ENCODE measurements around the gene KAT14. TPM values are rescaled to one million over a fixed set of nuclear protein-coding genes. Genes with fewer than 3 reads are reported as not detected.
A peak's percentile ranks its signal among the peaks of the same experiment; 100 is the strongest.
"Not testable (repeated sequence)": the region's sequence is repeated elsewhere in the genome, so short reads cannot be mapped to it uniquely, and the experiment has no call there.

The KAT14 gene
- total and polyA plus RNA-seq, 8 donors: 4.0 to 8.5 (median 6.1) TPM

DNA sequence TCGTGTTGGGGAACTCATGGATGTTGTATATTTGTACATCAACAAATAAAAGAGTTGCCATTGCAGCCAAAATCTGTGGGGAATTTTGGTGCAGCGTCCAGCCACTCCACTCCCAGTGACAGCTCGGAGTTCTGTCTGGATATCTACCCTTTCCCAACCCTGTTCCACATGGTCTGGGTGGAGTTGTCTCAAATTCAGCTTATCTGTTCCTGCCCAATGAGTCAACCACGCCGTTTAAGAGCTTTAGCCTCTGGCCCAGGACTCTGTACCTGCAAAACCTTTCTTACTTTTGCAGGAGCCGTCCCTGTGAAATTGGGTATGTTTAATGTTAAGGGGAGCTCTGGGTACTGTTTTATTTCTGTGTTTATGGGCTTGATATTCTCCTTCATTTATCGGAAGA is 46.0 kb upstream of the KAT14 start:
- no peak for TF ChIP-seq CTCF (IDR thresholded peaks at IDR 0.05)
- DNase-seq (no peak), FAIRE-seq (no peak), ATAC-seq (peak in 1 of 4 donors; percentile 46)
- H3K27ac ChIP-seq: no peak overlapping the region
- H3K9me3 ChIP-seq: no peaks in the 10 kb centered on the region
- no peak overlapping the region for H3K4me3 ChIP-seq
- 59 to 60% methylated on average over 7 of the region's 7 CpGs for WGBS, 2 donors
- H3K27me3 ChIP-seq: no peaks in the 10 kb centered on the region
- H3K4me1 ChIP-seq: no peaks in the 10 kb centered on the region
- intact Hi-C loops (cut with DNase I): no loop called here
- H3K36me3 ChIP-seq: no peaks in the 10 kb centered on the region

DNA sequence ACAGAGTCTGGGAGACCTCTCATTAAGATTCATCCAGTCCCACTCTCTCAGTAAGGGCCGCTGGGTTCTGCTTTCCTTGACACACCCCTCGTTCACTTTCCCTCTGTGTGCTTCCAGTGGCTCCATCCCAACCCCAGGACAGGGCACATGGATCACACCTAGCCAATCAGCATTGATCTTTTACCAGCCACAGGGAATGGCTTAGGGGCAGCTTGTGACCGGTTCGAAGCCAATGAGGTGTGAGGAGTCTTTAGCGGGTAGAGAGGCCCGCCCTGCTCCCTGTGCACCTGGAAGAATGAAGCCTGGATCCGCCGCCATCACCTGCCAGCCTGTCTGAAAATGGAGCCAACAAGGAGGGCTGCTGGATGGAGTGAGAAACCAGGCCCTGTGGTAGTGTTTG is 44.8 kb upstream of the KAT14 start:
- FAIRE-seq (no peak), ATAC-seq (peak in 1 of 4 donors; percentile 38), DNase-seq (no peak)
- no peak for TF ChIP-seq CTCF (IDR thresholded peaks at IDR 0.05)
- Histone ChIP-seq H3K4me1 (no peaks in the 10 kb centered on the region), H3K27me3 (no peaks in the 10 kb centered on the region), H3K9me3 (no peaks in the 10 kb centered on the region), H3K4me3 (no peak overlapping the region), H3K36me3 (no peaks in the 10 kb centered on the region), H3K27ac (no peak overlapping the region)
- WGBS, 2 donors: 70 to 83% methylated on average over 8 of the region's 8 CpGs
- intact Hi-C loops (cut with DNase I): no loop called here

- Histone ChIP-seq H3K4me3 (no peak overlapping the region), H3K9me3 (no peaks in the 10 kb centered on the region), H3K27ac (no peak overlapping the region), H3K27me3 (no peaks in the 10 kb centered on the region), H3K36me3 (no peaks in the 10 kb centered on the region), H3K4me1 (no peaks in the 10 kb centered on the region)
- no peak for TF ChIP-seq CTCF (IDR thresholded peaks at IDR 0.05)
- DNase-seq: no peak
- ATAC-seq: no peak
- FAIRE-seq: no peak
- intact Hi-C loops (cut with DNase I): no loop called here
- 56 to 73% methylated on average over 10 of the region's 10 CpGs for WGBS, 2 donors
These were observed 44.3 kb upstream of the KAT14 start for GRCh38 chr20:18093388-18093787.

- intact Hi-C loops (cut with DNase I): no loop called here
- FAIRE-seq (no peak), DNase-seq (no peak), ATAC-seq (no peak)
- no peaks in the 10 kb centered on the region for H3K9me3 ChIP-seq
- H3K27me3 ChIP-seq: no peaks in the 10 kb centered on the region
- WGBS, 2 donors: 70 to 76% methylated on average over 5 of the region's 5 CpGs
- no peak for TF ChIP-seq CTCF (IDR thresholded peaks at IDR 0.05)
- no peak overlapping the region for H3K4me3 ChIP-seq
- no peaks in the 10 kb centered on the region for H3K4me1 ChIP-seq
- no peak overlapping the region for H3K27ac ChIP-seq
- no peaks in the 10 kb centered on the region for H3K36me3 ChIP-seq
These were observed 43.5 kb upstream of the KAT14 start for GRCh38 chr20:18094191-18094590.

GRCh38 chr20:18100569-18100968 is 37.1 kb upstream of the KAT14 start:
- H3K27me3 ChIP-seq; H3K27ac ChIP-seq; H3K9me3 ChIP-seq; H3K36me3 ChIP-seq; intact Hi-C loops (cut with DNase I); FAIRE-seq; H3K4me1 ChIP-seq; ATAC-seq; H3K4me3 ChIP-seq; DNase-seq: not testable (repeated sequence)
- whole genome bisulfite sequencing, 2 donors: 93% methylated on average over 11 of the region's 11 CpGs
